DMS153 treated with DMSO at 0.1 percent for 48 hours (cell line): ENCODE data around the gene ATP6V1F.

Experiments
- DNase-seq: peaks from one replicate; lab custom pipeline; 2025; ENCODE audit not compliant: unreplicated experiment; lab: John Stamatoyannopoulos, UW

The ATP6V1F gene

DNA sequence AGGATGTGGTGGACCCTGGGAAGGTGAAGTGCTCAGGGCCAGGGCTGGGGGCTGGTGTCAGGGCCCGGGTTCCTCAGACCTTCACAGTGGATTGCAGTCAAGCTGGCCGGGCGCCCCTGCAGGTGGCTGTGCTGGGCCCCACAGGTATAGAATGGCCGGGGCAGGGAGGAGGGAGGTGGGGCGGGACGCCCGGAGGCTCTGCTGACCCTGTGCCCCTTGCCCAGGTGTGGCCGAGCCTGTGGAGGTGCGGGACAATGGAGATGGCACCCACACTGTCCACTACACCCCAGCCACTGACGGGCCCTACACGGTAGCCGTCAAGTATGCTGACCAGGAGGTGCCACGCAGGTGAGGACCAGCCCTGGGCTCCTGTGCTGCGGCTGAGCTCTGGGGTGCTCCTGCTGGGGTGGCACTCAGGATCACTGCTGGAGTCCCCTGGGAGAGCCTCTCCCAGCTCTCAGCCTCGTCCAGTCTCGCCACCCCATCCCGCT, 14.9 kb upstream of the ATP6V1F start:
- no peak for DNase-seq

DNA sequence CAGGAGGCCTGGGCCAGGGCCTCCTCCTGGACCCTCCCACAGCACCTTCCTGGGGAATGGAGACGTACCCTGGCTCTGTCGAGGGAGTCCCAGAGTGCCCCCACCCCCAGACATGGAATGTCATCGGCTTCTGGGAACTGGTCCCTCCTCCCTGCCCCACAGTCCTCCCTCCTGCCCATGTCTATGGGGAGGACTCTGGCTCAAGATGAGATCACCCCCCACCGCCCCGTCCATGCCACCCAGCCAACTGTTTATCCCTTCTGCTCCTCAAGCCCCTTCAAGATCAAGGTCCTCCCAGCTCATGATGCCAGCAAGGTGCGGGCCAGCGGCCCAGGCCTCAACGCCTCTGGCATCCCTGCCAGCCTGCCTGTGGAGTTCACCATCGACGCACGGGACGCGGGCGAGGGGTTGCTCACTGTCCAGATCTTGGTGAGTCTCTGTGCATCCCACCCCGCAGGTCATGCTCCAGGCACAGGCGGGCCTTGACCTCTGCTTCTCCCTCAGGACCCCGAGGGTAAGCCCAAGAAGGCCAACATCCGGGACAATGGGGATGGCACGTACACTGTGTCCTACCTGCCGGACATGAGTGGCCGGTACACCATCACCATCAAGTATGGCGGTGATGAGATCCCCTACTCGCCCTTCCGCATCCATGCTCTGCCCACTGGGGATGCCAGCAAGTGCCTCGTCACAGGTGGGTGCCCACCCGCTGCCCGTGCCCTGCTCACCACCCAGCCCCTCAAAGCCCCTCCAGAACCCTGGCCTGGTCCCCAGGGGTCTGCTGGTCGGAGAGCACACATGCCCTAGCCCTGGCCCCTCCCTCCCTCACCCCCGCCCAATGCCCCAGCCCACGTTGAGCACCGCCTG, 14.1 kb upstream of the ATP6V1F start:
- no peak for DNase-seq

DNA sequence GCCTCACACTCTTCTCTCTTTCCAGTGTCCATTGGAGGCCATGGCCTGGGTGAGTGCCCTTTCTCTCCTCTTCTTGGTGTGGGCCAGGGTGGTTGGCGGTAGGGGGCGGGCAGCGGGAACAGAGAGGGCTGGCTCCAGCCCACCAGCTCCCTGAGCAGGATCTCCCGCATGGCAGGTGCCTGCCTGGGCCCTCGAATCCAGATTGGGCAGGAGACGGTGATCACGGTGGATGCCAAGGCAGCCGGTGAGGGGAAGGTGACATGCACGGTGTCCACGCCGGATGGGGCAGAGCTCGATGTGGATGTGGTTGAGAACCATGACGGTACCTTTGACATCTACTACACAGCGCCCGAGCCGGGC, 13.5 kb upstream of the ATP6V1F start:
- DNase-seq, result no peak

DNA sequence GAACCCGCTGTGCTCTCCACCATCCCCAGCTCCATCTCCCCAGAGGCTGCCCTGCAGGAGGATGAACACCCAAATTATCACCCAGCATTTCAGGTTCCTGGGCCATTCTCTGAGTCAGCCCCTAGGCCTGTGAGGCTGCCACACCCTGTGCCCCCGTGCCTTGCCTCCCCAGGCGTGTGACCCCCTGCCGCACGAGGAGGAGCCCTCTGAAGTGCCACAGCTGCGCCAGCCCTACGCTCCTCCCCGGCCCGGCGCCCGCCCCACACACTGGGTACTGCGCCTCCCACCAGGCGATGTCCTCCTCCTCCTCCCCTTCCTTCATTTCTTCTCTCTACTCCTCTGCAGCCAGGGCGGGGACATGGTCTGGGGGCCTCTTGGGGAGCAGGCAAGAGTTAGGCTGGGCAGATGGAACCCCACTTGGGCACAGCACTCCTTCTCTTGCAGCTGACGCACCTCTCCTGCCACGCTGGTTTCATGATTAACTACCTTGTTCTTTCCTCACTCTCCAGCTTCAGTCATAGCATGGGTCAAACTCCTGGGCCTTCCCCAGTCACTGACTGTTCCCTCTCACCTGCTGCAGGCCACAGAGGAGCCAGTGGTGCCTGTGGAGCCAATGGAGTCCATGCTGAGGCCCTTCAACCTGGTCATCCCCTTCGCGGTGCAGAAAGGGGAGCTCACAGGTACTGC, 12.7 kb upstream of the ATP6V1F start:
- no peak for DNase-seq

DNA sequence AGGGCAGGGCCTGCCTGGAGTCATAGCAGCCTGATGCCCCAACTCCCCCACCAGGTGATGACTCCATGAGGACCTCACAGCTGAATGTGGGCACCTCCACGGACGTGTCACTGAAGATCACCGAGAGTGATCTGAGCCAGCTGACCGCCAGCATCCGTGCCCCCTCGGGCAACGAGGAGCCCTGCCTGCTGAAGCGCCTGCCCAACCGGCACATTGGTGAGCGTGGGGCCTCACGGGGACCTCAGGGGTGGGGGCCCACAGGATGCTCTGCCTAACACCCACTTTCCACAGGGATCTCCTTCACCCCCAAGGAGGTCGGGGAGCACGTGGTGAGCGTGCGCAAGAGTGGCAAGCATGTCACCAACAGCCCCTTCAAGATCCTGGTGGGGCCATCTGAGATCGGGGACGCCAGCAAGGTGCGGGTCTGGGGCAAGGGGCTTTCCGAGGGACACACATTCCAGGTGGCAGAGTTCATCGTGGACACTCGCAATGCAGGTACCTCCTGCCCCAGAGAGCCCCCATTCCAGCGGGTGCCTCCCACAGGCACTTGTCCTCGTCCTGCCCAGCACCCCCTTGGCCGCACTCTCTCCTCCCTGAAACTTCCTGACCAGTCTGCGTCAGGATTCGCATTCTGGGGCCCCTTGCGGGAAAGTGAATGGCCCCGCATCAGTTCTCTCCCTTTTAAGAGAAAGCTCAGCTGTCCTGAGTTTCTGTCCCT, 10.0 kb upstream of the ATP6V1F start:
- no peak for DNase-seq

DNA sequence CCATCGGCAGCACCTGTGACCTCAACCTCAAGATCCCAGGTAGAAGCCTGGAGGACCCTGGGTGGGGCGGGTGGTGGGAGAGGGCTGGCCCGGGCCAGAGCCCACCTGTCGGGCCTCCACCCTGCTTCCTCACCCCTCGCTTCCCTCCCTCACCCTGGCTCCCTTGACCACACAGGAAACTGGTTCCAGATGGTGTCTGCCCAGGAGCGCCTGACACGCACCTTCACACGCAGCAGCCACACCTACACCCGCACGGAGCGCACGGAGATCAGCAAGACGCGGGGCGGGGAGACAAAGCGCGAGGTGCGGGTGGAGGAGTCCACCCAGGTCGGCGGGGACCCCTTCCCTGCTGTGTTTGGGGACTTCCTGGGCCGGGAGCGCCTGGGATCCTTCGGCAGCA, 8.9 kb upstream of the ATP6V1F start:
- no peak for DNase-seq

DNA sequence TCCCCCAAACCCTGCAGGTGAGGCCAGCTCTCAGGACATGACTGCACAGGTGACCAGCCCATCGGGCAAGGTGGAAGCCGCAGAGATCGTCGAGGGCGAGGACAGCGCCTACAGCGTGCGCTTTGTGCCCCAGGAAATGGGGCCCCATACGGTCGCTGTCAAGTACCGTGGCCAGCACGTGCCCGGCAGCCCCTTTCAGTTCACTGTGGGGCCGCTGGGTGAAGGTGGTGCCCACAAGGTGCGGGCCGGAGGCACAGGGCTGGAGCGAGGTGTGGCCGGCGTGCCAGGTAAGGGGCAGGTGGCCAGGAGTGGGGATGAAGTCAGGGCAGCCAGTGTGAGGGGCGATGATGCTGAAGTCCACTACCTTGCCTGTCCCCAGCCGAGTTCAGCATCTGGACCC, 8.3 kb upstream of the ATP6V1F start:
- DNase-seq, result no peak

DNA sequence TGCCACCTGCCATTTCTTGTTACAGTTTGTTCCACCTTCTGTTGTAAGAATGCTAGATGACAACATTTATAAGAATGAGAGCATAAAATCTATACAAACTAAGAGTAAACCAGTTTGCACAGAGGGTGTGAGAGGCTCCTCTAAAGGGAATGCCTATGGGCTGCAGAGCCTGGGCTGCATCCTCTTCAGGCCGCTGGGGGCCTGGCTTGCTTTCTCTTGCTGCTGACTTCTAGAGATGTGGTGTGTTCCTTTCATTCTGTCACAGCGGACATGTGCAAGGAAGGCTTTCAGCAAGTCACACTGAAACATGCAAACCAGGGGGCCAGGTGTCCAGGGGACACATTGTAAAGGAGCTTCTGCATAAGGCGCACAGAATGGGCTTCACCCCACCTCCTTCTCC, 7.1 kb upstream of the ATP6V1F start:
- DNase-seq, result no peak

DNA sequence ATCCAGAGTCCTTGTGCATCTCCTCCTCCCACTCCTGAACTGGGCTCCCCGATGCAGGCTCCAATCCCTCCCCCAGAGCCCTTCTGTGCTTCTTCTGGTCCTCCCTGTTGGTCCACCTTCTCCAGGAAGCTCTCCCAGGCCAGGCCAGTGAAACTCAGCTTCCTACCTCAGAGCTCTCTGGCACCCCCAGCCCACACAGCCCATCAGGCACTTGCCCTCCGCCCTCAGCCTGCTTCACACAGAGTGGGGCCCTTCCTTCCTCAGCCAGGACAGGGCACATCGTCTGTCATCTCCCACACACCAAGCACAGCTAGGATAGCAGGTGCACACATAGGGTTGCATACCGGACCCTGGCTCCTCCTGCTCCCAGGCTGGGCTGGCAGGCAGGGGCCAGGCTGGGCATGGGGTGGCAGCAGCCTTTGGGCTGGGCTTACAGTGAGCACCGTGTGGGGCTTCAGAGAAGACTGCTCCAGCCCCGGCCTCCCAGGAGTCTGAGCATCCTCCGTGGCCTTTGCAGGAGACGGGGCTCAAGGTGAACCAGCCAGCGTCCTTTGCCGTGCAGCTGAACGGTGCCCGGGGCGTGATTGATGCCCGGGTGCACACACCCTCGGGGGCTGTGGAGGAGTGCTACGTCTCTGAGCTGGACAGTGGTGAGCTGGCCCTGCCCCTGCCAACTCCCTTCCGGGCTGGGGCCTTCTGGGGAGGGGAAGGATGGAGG, 6.5 kb upstream of the ATP6V1F start:
- DNase-seq, result no peak

DNA sequence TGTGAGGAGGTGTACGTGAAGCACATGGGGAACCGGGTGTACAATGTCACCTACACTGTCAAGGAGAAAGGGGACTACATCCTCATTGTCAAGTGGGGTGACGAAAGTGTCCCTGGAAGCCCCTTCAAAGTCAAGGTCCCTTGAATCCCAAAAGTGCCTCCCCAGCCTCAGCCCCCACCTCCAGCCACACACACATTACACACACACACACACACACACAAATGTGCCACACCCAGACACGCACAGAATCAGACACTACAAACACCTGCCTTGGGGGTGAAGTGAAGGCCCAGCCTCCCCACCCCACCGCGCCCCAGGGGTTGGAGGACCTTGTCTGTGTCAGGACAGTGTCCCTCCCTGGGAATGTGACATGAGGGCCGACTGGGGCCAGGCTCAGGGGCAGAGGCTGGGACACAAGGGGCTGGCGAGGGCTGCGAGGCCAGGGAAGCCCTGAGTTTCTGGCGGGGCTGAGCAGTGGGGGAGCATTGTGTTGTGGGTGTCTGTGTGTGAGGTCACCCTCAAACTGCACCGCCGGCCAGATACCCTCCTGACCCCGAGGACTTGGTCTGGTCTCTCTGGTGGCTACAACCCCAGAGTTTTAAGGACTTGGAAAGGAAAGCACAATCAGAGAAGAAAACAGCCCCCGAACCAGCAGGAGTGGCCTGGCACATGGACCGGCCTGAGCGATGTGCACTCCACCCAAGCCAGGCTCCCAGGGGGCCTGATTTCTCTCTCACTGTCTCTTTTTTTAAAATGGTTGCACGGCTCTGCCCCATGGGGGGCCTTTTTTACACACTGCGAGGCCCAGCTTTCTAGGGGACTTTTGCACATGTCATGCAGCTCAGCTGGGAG, 4.0 kb upstream of the ATP6V1F start:
- DNase-seq, result no peak

DNA sequence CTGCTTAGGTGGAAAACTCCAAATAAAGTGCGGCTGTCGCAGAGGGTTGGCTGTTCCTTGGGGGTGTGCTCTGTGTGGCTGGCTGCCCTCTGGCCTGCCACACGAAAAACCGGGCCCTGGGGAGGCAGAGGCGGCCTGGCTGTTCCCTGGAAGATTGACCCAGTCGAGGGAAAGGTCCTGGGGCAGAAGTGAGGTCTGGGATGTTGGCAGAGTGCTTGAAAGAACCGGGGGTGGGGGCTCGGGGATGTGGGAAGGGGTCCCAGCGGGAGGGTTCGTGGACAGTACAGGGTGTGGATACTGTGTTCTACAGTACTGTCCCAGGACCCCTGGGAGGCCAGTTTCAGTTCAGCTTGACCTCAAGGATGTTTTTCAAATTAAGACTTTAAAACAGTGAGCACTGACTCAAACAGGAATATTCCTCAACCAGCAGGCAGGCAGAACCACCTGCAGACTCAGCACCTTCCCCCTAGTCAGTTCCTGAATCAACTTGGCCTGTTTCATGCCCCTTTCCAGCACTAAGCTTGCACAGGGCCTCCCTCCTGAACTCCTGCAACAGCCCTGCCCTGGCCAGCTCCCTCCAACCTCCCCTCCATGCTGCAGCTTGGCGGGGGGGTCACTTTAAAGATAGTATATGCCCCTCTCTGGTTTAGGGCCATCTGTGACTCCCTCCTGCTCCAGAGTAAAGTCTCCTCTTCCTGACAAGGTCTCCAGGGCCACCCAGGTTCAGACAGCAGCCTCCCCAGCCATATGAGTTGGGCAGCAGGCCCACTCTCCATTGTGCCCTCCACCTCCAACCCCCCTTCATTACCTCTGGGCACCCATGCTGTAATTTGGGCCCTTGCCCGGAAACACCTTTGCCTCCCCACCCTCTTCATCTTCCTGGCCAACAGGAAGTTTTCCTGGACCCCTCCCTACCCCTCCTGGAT, 3.2 kb upstream of the ATP6V1F start:
- no peak for DNase-seq

DNA sequence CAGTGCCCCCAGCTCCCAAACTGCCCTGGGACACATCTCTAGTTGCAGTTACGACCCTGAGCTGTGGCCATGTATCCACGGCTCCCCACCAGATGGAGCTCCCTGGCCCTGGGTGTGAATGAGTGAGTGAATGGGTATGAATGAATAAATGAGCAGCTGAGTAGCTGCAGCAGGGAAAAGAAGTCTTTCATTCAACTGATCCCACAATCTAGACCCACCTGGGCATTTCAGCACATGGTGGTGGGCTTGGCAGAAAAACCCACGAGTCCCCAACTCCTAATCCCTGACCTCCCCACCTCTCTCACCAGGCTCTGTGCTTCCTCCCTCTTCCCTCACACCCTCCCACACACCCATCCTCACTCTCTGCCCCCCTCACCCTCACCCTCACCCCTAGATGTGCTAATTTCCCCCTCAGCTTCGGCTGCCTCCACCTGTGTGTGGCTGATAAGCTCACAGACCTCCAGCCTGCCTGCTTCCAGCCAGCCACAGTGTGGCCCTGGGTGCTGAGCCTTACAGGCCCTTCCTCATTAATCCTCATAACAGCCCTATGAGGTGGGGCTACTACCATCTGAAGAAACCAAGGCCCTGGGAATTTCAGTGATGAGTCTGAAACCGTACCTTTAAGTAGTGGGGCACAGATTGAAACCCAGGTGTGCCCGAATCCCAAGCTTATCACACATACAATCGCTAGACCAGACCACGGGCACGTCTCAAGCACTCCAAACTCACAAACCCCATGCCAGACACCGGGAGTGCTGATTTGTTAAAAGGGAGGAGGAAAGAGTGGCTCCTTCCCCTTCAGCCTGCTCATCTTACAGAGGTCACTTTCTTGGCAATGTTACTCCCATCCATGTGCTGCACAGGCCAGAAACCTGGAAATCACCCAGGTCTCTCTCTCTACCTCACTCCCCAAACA, 2.2 kb upstream of the ATP6V1F start:
- DNase-seq, result no peak

DNA sequence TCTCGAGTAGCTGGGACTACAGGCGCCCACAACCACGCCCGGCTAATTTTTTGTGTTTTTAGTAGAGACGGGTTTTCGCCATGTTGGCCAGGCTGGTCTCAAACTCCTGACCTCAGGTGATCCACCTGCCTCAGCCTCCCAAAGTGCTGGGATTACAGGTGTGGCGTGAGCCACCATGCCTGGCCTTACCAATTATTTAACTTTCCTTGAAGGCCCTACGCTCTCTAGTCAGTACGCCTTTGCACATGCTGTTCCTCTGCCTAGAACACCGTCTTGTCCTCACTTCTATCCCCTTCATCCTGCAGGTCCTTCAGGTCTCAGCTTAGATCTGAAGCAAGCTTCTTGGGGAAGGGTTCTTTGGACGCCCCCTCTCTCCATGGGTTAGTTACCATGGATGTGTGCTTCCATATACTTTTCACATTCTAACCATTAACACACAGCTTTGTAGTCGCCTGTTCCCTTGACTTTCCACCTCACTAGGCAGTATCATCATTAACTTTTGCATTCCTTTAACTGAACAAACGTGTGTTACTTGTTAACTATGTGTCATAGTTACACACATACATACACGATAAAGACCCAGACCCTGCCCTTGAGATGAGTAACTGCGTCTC, 592 bp upstream of the ATP6V1F start:
- no peak for DNase-seq

DNA sequence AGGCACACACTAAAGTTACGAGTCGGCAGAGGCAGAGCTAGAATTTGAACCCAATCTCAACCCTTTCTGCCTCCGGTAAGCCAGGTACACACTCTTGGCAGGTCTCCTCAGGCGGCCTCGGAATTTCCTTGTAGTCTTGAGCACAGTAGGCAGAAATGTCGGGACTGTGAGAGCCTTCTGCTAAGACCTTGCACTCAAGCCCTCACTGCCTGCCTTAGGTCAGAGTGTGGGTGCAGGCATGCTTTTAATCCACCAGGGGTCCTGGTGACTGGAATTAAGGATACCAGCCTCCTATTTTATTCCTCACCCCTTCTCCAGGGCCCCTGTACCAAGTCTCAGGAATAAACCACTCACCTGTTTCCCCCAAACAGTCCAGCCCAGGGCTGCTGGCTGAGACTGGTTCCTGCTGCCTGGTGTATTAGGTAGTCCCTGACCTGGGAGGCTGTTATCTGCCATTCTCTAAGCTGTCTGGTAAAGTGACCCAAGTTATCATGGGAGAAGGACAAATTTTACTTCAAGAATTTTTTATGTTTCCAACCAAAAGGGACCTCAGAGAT, 855 bp downstream of the ATP6V1F start:
- DNase-seq, result peak; percentile 20

DNA sequence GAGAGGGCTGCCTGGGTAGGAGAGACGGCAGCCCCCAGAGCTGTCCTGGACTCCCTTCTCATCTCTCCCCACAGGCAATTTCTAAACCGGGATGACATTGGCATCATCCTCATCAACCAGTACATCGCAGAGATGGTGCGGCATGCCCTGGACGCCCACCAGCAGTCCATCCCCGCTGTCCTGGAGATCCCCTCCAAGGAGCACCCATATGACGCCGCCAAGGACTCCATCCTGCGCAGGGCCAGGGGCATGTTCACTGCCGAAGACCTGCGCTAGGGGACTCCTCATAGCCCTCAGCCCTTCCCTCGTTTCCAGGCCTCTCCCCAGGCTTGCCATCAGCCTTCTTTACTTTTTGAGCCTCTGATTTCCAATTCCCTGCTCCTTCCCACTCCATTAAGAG, 2.6 kb downstream of the ATP6V1F start:
- no peak for DNase-seq

DNA sequence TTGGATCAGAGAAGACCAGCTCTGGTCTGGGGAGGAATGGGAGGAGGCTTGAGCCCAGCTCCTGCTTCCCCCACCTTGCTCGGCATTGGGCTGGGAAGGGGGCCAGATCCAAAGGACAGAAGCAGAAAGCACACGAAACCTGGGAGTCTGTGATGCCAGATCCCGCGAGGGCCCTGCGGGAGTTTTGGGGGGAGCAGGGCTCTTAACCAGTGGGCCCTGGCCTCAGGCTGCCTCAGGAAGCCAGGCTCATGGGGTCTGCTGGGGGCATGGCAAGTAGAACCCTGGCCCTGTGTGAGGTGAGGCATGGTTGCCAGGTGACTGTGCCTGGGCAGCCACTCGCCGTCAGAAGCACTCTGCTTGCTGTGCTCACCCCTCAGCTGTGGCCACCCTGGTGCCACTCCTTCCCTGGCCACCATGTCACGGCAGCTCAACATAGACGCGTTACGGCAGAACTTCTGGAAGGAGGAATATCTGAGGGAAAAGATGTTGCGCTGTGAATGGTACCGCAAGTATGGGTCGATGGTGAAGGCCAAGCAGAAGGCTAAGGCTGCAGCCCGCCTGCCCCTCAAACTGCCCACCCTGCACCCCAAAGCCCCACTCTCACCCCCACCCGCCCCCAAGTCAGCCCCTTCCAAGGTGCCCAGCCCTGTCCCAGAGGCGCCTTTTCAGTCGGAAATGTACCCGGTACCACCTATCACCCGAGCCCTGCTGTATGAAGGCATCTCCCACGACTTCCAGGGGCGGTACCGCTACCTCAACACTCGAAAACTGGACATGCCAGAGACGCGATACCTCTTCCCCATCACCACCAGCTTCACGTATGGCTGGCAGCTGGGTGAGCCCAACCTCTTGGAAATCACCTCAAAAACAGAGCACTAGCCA, 3.6 kb downstream of the ATP6V1F start:
- DNase-seq, result no peak
